Neural progenitor cell (in vitro differentiated cells): Measurements from ENCODE around the gene VEZT. TPM values are rescaled to one million over a fixed set of nuclear protein-coding genes. Genes with fewer than 3 reads are reported as not detected.
"Not testable (repeated sequence)": the region's sequence is repeated elsewhere in the genome, so short reads cannot be mapped to it uniquely, and the experiment has no call there.

ENCODE experiments used
- DNase-seq: peaks from one replicate; pipeline ENCODE4 v3.0.0-alpha.2; 2016; ENCODE audit warnings: low spot score
- H2AFZ ChIP-seq: fragments of 200-600 bp; sonication (generic); replicated peaks from 2 replicates; pipeline ENCODE4 v1.6.1; 2016; ENCODE audit warnings: antibody characterized with exemption
- H3F3A ChIP-seq: fragments of 200-600 bp; sonication (generic); 2 replicates; pipeline ENCODE4 v1.6.1; 2016; ENCODE audit warnings: antibody characterized with exemption, low read depth
- H3K27ac ChIP-seq: fragments of 200-600 bp; sonication (generic); 2 replicates; pipeline ENCODE4 v1.5.1; 2016; ENCODE audit warnings: mild to moderate bottlenecking
- H3K27me3 ChIP-seq: fragments of 200-600 bp; sonication (generic); 2 replicates; pipeline ENCODE4 v1.6.1; 2016; ENCODE audit warnings: mild to moderate bottlenecking, moderate library complexity
- H3K36me3 ChIP-seq: fragments of 200-600 bp; sonication (generic); 2 replicates; pipeline ENCODE4 v1.5.1; 2016
- H3K4me1 ChIP-seq: fragments of 200-600 bp; sonication (generic); 2 replicates; pipeline ENCODE4 v1.6.1; 2016; ENCODE audit warnings: mixed run types
- H3K4me2 ChIP-seq: fragments of 200-600 bp; sonication (generic); 2 replicates; pipeline ENCODE4 v1.6.1; 2016
- H3K4me3 ChIP-seq: fragments of 200-600 bp; sonication (generic); 2 replicates; pipeline ENCODE4 v1.5.1; 2016
- H3K79me2 ChIP-seq: fragments of 200-600 bp; sonication (generic); 2 replicates; pipeline ENCODE4 v1.6.1; 2016; ENCODE audit warnings: low read depth
- H3K9ac ChIP-seq: fragments of 200-600 bp; sonication (generic); 2 replicates; pipeline ENCODE4 v1.6.1; 2016
- H3K9me3 ChIP-seq: fragments of 200-600 bp; sonication (generic); 2 replicates; pipeline ENCODE4 v1.5.1; 2016; ENCODE audit warnings: low read depth
- H4K20me1 ChIP-seq: fragments of 200-600 bp; sonication (generic); 2 replicates; pipeline ENCODE4 v1.6.1; 2016; ENCODE audit warnings: low read depth
- H3K27ac Mint-ChIP-seq: 3 replicates; pipeline ENCODE4 v1.8.0; 2021; ENCODE audit warnings: mixed read lengths
- H3K27me3 Mint-ChIP-seq: 2 replicates; pipeline ENCODE4 v1.8.0; 2022; ENCODE audit warnings: low read depth, mild to moderate bottlenecking, inconsistent platforms, moderate library complexity, mixed read lengths; ENCODE audit not compliant: insufficient read depth
- H3K36me3 Mint-ChIP-seq: 3 replicates; pipeline ENCODE4 v1.8.0; 2021; ENCODE audit warnings: mixed read lengths
- H3K4me1 Mint-ChIP-seq: 3 replicates; pipeline ENCODE4 v1.8.0; 2021; ENCODE audit warnings: mixed read lengths
- H3K4me3 Mint-ChIP-seq: 3 replicates; pipeline ENCODE4 v1.8.0; 2021; ENCODE audit warnings: mild to moderate bottlenecking, moderate library complexity, mixed read lengths
- H3K9me3 Mint-ChIP-seq: 3 replicates; pipeline ENCODE4 v1.8.0; 2020; ENCODE audit warnings: mixed read lengths
- CTCF ChIP-seq: fragments of 200-600 bp; sonication (generic); IDR thresholded peaks from 2 replicates; pipeline ENCODE4 v1.5.1; 2017; ENCODE audit warnings: antibody characterized with exemption, mild to moderate bottlenecking
- EZH2 ChIP-seq: fragments of 200-600 bp; sonication (generic); IDR thresholded peaks from 2 replicates; pipeline ENCODE4 v1.6.1; 2017; ENCODE audit warnings: antibody characterized with exemption, mild to moderate bottlenecking, moderate library complexity
- EZH2phosphoT487 ChIP-seq: fragments of 200-600 bp; sonication (generic); IDR thresholded peaks from 2 replicates; pipeline ENCODE4 v1.6.1; 2017; ENCODE audit warnings: antibody characterized with exemption
- total RNA-seq: library from RNA; depleted of rRNA; stranded (reverse); fragments of >200 nt; gene quantifications from 2 replicates; pipeline ENCODE4 v1.2.3, GENCODE V29; 2015; ENCODE audit warnings: low replicate concordance

Gene VEZT
- total RNA-seq, 1 donor from 2014 or later = 126 TPM

- Histone ChIP-seq H3K27me3 (no peaks in the 10 kb centered on the region), H3K4me2 (no peak overlapping the region), H3K27ac (no peak overlapping the region), H4K20me1 (no peaks in the 10 kb centered on the region), H3K4me1 (peaks cover 10% of the 10 kb centered on the region), H3K9ac (no peak overlapping the region), H2AFZ (no peak overlapping the region), H3K9me3 (no peaks in the 10 kb centered on the region), H3K4me3 (no peak overlapping the region), H3K36me3 (no peaks in the 10 kb centered on the region), H3F3A (no peaks in the 10 kb centered on the region), H3K79me2 (no peaks in the 10 kb centered on the region)
- no peak for DNase-seq
- Mint-ChIP-seq H3K4me3 (no peak overlapping the region), H3K9me3 (no peaks in the 10 kb centered on the region), H3K36me3 (no peaks in the 10 kb centered on the region), H3K4me1 (peaks cover 6% of the 10 kb centered on the region), H3K27ac (no peak overlapping the region), H3K27me3 (peaks cover 2% of the 10 kb centered on the region)
- TF ChIP-seq EZH2 (no peak), CTCF (no peak), EZH2phosphoT487 (no peak)
Measured at GRCh38 chr12:95322326-95322725, 104.7 kb downstream of the VEZT start.

- peaks cover 8% of the 10 kb centered on the region for H3K4me1 ChIP-seq
- Mint-ChIP-seq H3K27ac (no peak overlapping the region), H3K4me3 (no peak overlapping the region), H3K27me3 (peaks cover 2% of the 10 kb centered on the region), H3K36me3 (no peaks in the 10 kb centered on the region), H3K4me1 (peaks cover 6% of the 10 kb centered on the region), H3K9me3 (no peaks in the 10 kb centered on the region)
- H3K27me3 ChIP-seq = no peaks in the 10 kb centered on the region
- no peak overlapping the region for H2AFZ ChIP-seq
- no peaks in the 10 kb centered on the region for H3K36me3 ChIP-seq
- H3K9ac ChIP-seq = no peak overlapping the region
- H3K4me2 ChIP-seq = no peak overlapping the region
- H3K27ac ChIP-seq = no peak overlapping the region
- no peak for DNase-seq
- TF ChIP-seq EZH2 (no peak), EZH2phosphoT487 (no peak), CTCF (no peak)
- no peaks in the 10 kb centered on the region for H3K9me3 ChIP-seq
- H4K20me1 ChIP-seq = no peaks in the 10 kb centered on the region
- no peak overlapping the region for H3K4me3 ChIP-seq
- H3F3A ChIP-seq = no peaks in the 10 kb centered on the region
- H3K79me2 ChIP-seq = no peaks in the 10 kb centered on the region
Measured at GRCh38 chr12:95323212-95323611, 105.6 kb downstream of the VEZT start.

- H3K27ac ChIP-seq, H3K4me1 Mint-ChIP-seq, H3K27me3 Mint-ChIP-seq, H3K27ac Mint-ChIP-seq, H3K27me3 ChIP-seq, DNase-seq, H3K4me3 ChIP-seq, H3K4me3 Mint-ChIP-seq, H3K4me2 ChIP-seq, H3F3A ChIP-seq, H3K36me3 Mint-ChIP-seq, H3K9ac ChIP-seq, H3K79me2 ChIP-seq, H4K20me1 ChIP-seq, H3K36me3 ChIP-seq, H2AFZ ChIP-seq, H3K9me3 ChIP-seq, H3K4me1 ChIP-seq, H3K9me3 Mint-ChIP-seq: not testable (repeated sequence)
Measured at GRCh38 chr12:95324246-95324645, 106.6 kb downstream of the VEZT start.

- Histone ChIP-seq H3K4me2 (no peak overlapping the region), H3K4me3 (no peak overlapping the region), H3K27ac (no peak overlapping the region), H3F3A (no peaks in the 10 kb centered on the region), H3K27me3 (no peaks in the 10 kb centered on the region), H3K36me3 (no peaks in the 10 kb centered on the region), H2AFZ (no peak overlapping the region), H3K4me1 (peaks cover 6% of the 10 kb centered on the region), H4K20me1 (no peaks in the 10 kb centered on the region), H3K9ac (no peak overlapping the region), H3K9me3 (no peaks in the 10 kb centered on the region), H3K79me2 (no peaks in the 10 kb centered on the region)
- TF ChIP-seq EZH2phosphoT487 (no peak), EZH2 (no peak), CTCF (no peak)
- Mint-ChIP-seq H3K4me1 (peaks cover 2% of the 10 kb centered on the region), H3K27ac (no peak overlapping the region), H3K27me3 (no peaks in the 10 kb centered on the region), H3K9me3 (no peaks in the 10 kb centered on the region), H3K36me3 (no peaks in the 10 kb centered on the region), H3K4me3 (no peak overlapping the region)
- DNase-seq = no peak
Measured at GRCh38 chr12:95325501-95325900, 107.9 kb downstream of the VEZT start.
